Measurements from ENCODE around the gene IHH.

DNA sequence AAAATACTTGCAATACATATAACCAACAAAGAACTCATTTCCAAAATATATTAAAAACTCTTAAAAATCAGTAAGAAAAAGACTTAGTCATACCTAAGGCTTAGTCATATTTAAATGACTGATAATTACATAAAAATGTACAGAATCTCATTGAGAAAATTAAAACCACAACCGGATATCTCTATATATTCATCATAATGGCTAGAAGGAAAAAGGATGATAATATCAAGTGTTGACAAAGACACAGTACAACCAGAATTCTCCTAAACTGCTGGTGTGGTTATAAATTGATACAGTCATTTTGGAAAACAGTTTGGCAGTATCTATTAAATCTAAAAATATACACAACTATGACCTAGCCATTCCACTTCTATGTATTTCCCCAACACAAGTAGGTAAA, 27.1 kb upstream of the IHH start:
- no peak for TF ChIP-seq POLR2A (IDR thresholded peaks at IDR 0.05; ENCODE audit: low read length)
- no peak for TF ChIP-seq GATA1 (IDR thresholded peaks at IDR 0.05; ENCODE audit: low read depth, low read length)
